T-helper 1 cell treated with Interleukin-12 subunit alpha and Interleukin-12 subunit beta and Interleukin-4 antibody, amounts not matched to agents 30 ng/mL and 1 ng/mL, for 36 hours (primary cell): ENCODE results near the gene UPK1A. TPM values are rescaled to one million over a fixed set of nuclear protein-coding genes. Genes with fewer than 3 reads are reported as not detected.

Experiments used
- total RNA-seq: library from RNA; stranded (reverse); gene quantifications from 2 replicates; pipeline ENCODE4 v1.2.3, GENCODE V29; 2022

UPK1A gene
- total RNA-seq, 1 donor from 2014 or later = 0.56 TPM

Other genes starting within 250 kb of the UPK1A start
- not detected in 2 replicates for gene FFAR2, start 218.3 kb upstream of the UPK1A start, total RNA-seq
- gene KRTDAP, start 176.1 kb upstream of the UPK1A start, total RNA-seq = not detected in 2 replicates
- gene DMKN, start 152.9 kb upstream of the UPK1A start, total RNA-seq = not detected in 2 replicates
- not detected in 2 replicates for gene SBSN, start 138.2 kb upstream of the UPK1A start, total RNA-seq
- gene GAPDHS, start 133.1 kb upstream of the UPK1A start, total RNA-seq = not detected in 2 replicates
- gene TMEM147, start 120.9 kb upstream of the UPK1A start, total RNA-seq = 55.0 and 60.2 TPM in 2 replicates
- gene ATP4A, start 102.9 kb upstream of the UPK1A start, total RNA-seq = not detected in 2 replicates
- not detected in 2 replicates for gene PMIS2, start 80.3 kb upstream of the UPK1A start, total RNA-seq
- 39.7 and 41.3 TPM in 2 replicates for gene HAUS5, start 53.8 kb upstream of the UPK1A start, total RNA-seq
- 112 and 114 TPM in 2 replicates for gene RBM42, start 37.5 kb upstream of the UPK1A start, total RNA-seq
- gene ETV2, start 24.8 kb upstream of the UPK1A start, total RNA-seq = 0.59 TPM in 1 of 2 replicates, not detected in the other
- 450 and 452 TPM in 2 replicates for gene COX6B1, start 18.2 kb upstream of the UPK1A start, total RNA-seq
- 54.9 and 59.2 TPM in 2 replicates for gene ZBTB32, start 38.0 kb downstream of the UPK1A start, total RNA-seq
- 64.0 and 72.8 TPM in 2 replicates for gene KMT2B, start 51.5 kb downstream of the UPK1A start, total RNA-seq
- gene IGFLR1, start 75.9 kb downstream of the UPK1A start, total RNA-seq = 88.5 and 88.8 TPM in 2 replicates
- gene U2AF1L4, start 78.9 kb downstream of the UPK1A start, total RNA-seq = 33.7 and 35.2 TPM in 2 replicates
- 55.7 and 63.1 TPM in 2 replicates for gene PSENEN, start 79.1 kb downstream of the UPK1A start, total RNA-seq
- 15.0 and 15.5 TPM in 2 replicates for gene LIN37, start 82.1 kb downstream of the UPK1A start, total RNA-seq
- not detected in 2 replicates for gene HSPB6, start 90.5 kb downstream of the UPK1A start, total RNA-seq
- gene PROSER3, start 91.7 kb downstream of the UPK1A start, total RNA-seq = 51.4 and 55.9 TPM in 2 replicates
- gene ARHGAP33, start 109.0 kb downstream of the UPK1A start, total RNA-seq = 43.7 and 55.9 TPM in 2 replicates
- gene PRODH2, start 146.3 kb downstream of the UPK1A start, total RNA-seq = not detected in 2 replicates
- gene NPHS1, start 186.0 kb downstream of the UPK1A start, total RNA-seq = not detected in 2 replicates
- gene KIRREL2, start 190.4 kb downstream of the UPK1A start, total RNA-seq = 3.0 and 3.3 TPM in 2 replicates
- gene APLP1, start 202.1 kb downstream of the UPK1A start, total RNA-seq = 1.7 and 3.6 TPM in 2 replicates
- gene NFKBID, start 234.0 kb downstream of the UPK1A start, total RNA-seq = 54.0 and 63.1 TPM in 2 replicates
- 101 and 108 TPM in 2 replicates for gene HCST, start 236.0 kb downstream of the UPK1A start, total RNA-seq
- not detected in 2 replicates for gene TYROBP, start 241.8 kb downstream of the UPK1A start, total RNA-seq